Loucy (cell line): ENCODE data around the gene MLIP.

Experiments used
- H2AFZ ChIP-seq: fragments of 200-600 bp; sonication (generic); 2 replicates; pipeline ENCODE4 v1.6.0; 2016; ENCODE audit warnings: antibody characterized with exemption, mild to moderate bottlenecking, low read length, moderate library complexity
- H3F3A ChIP-seq: fragments of 200-600 bp; 2 replicates; pipeline ENCODE4 v1.6.0; 2016; ENCODE audit warnings: antibody characterized with exemption, low read depth, mild to moderate bottlenecking
- H3K27me3 ChIP-seq: fragments of 200-600 bp; sonication (generic); 2 replicates; pipeline ENCODE4 v1.6.1; 2014; ENCODE audit warnings: low read length, mild to moderate bottlenecking; ENCODE audit not compliant: insufficient read depth, poor library complexity, severe bottlenecking
- H3K36me3 ChIP-seq: fragments of 200-600 bp; sonication (generic); 2 replicates; pipeline ENCODE4 v1.6.1; 2016; ENCODE audit warnings: low read length; ENCODE audit not compliant: insufficient read depth
- H3K4me1 ChIP-seq: fragments of 200-600 bp; sonication (generic); 2 replicates; pipeline ENCODE4 v1.5.1; 2014; ENCODE audit warnings: low read length, mild to moderate bottlenecking; ENCODE audit not compliant: insufficient read depth, poor library complexity, severe bottlenecking
- H3K4me2 ChIP-seq: fragments of 200-600 bp; sonication (generic); 2 replicates; pipeline ENCODE4 v1.6.0; 2014; ENCODE audit warnings: antibody characterized with exemption, low read length, low read depth, mild to moderate bottlenecking; ENCODE audit not compliant: poor library complexity, severe bottlenecking
- H3K4me3 ChIP-seq: fragments of 200-600 bp; sonication (generic); 2 replicates; pipeline ENCODE4 v1.5.1; 2014; ENCODE audit warnings: low read length, mild to moderate bottlenecking, mixed read lengths; ENCODE audit not compliant: poor library complexity, severe bottlenecking
- H3K79me2 ChIP-seq: fragments of 200-600 bp; sonication (generic); 2 replicates; pipeline ENCODE4 v1.6.1; 2014; ENCODE audit warnings: low read length; ENCODE audit not compliant: insufficient read depth
- H3K9ac ChIP-seq: fragments of 200-600 bp; sonication (generic); 2 replicates; pipeline ENCODE4 v1.6.0; 2014; ENCODE audit warnings: mild to moderate bottlenecking, low read depth, low read length, moderate library complexity; ENCODE audit not compliant: poor library complexity, severe bottlenecking
- H3K9me2 ChIP-seq: fragments of 200-600 bp; sonication (generic); replicated peaks from 2 replicates; pipeline ENCODE4 v1.6.1; 2016; ENCODE audit warnings: low read depth, low read length, mixed read lengths
- H3K9me3 ChIP-seq: fragments of 200-600 bp; sonication (generic); 2 replicates; pipeline ENCODE4 v1.6.1; 2014; ENCODE audit warnings: mild to moderate bottlenecking, antibody characterized with exemption, low read length, low read depth; ENCODE audit not compliant: insufficient read depth
- H4K20me1 ChIP-seq: fragments of 200-600 bp; sonication (generic); 2 replicates; pipeline ENCODE4 v1.6.0; 2014; ENCODE audit warnings: antibody characterized with exemption, low read length, mild to moderate bottlenecking; ENCODE audit not compliant: insufficient read depth, poor library complexity, severe bottlenecking
- CTCF ChIP-seq: fragments of 200-600 bp; sonication (generic); conservative IDR thresholded peaks from 2 replicates; pipeline ENCODE4 v1.5.1; 2014; ENCODE audit warnings: mild to moderate bottlenecking, antibody characterized with exemption, low read length
- EZH2phosphoT487 ChIP-seq: fragments of 200-600 bp; IDR thresholded peaks from 2 replicates; pipeline ENCODE4 v1.6.1; 2018; ENCODE audit warnings: antibody characterized with exemption, mild to moderate bottlenecking, moderate library complexity, borderline replicate concordance

The MLIP gene

GRCh38 chr6:54130179-54130578 lies 18.9 kb downstream of the MLIP start:
- Histone ChIP-seq H3K9ac (no peak overlapping the region), H3K27me3 (no peaks in the 10 kb centered on the region), H3F3A (no peaks in the 10 kb centered on the region), H3K9me3 (no peaks in the 10 kb centered on the region), H3K79me2 (no peaks in the 10 kb centered on the region), H3K36me3 (no peaks in the 10 kb centered on the region), H2AFZ (no peak overlapping the region), H3K9me2 (no peaks in the 10 kb centered on the region), H3K4me3 (no peak overlapping the region), H3K4me2 (no peak overlapping the region), H4K20me1 (no peaks in the 10 kb centered on the region), H3K4me1 (no peaks in the 10 kb centered on the region)
- TF ChIP-seq EZH2phosphoT487, result no peak
- no peak for TF ChIP-seq CTCF

GRCh38 chr6:54132587-54132986 lies 21.3 kb downstream of the MLIP start:
- Histone ChIP-seq H2AFZ (no peak overlapping the region), H3K9me2 (no peaks in the 10 kb centered on the region), H3K27me3 (no peaks in the 10 kb centered on the region), H3F3A (no peaks in the 10 kb centered on the region), H3K9ac (no peak overlapping the region), H3K79me2 (no peaks in the 10 kb centered on the region), H3K36me3 (no peaks in the 10 kb centered on the region), H3K4me3 (no peak overlapping the region), H3K9me3 (no peaks in the 10 kb centered on the region), H3K4me1 (no peaks in the 10 kb centered on the region), H3K4me2 (no peak overlapping the region), H4K20me1 (no peaks in the 10 kb centered on the region)
- no peak for TF ChIP-seq EZH2phosphoT487
- TF ChIP-seq CTCF, result no peak

- H3F3A ChIP-seq, result no peaks in the 10 kb centered on the region
Measured at GRCh38 chr6:54133186-54133585, 21.9 kb downstream of the MLIP start.

More at GRCh38 chr6:54133186-54133585, 21.9 kb downstream of the MLIP start:
- Histone ChIP-seq H3K4me3 (no peak overlapping the region), H3K9me2 (no peaks in the 10 kb centered on the region), H3K4me2 (no peak overlapping the region), H3K27me3 (no peaks in the 10 kb centered on the region), H4K20me1 (no peaks in the 10 kb centered on the region), H3K9ac (no peak overlapping the region), H2AFZ (no peak overlapping the region), H3K79me2 (no peaks in the 10 kb centered on the region), H3K36me3 (no peaks in the 10 kb centered on the region), H3K4me1 (no peaks in the 10 kb centered on the region), H3K9me3 (no peaks in the 10 kb centered on the region)
- TF ChIP-seq EZH2phosphoT487 (no peak), CTCF (no peak)
